Measurements from ENCODE around the gene GNB3.
"Not testable (repeated sequence)": the region's sequence is repeated elsewhere in the genome, so short reads cannot be mapped to it uniquely, and the experiment has no call there.

- TF ChIP-seq CTCF (IDR thresholded peaks at IDR 0.05); REST (IDR thresholded peaks at IDR 0.05; ENCODE audit: insufficient read depth in 1 of 2, low read depth in 2 of 2, low read length in 1 of 2); POLR2AphosphoS5 (IDR thresholded peaks at IDR 0.05; ENCODE audit: low read depth, low read length); TCF7L2 (IDR thresholded peaks at IDR 0.05; ENCODE audit: low read depth, low read length); SIN3A (IDR thresholded peaks at IDR 0.05; ENCODE audit: borderline replicate concordance, insufficient read depth, low read depth, low read length): not testable (repeated sequence)
Measured at GRCh38 chr12:6892683-6893082, 52.0 kb downstream of the GNB3 start.
